Smooth muscle cell of the brain vasculature (primary cell): ENCODE measurements around the gene PRICKLE1.

Experiments
- DNase-seq: peaks from one replicate; pipeline ENCODE4 v3.0.0-alpha.2; 2012; ENCODE audit warnings: low read depth, low spot score

The PRICKLE1 gene

DNA sequence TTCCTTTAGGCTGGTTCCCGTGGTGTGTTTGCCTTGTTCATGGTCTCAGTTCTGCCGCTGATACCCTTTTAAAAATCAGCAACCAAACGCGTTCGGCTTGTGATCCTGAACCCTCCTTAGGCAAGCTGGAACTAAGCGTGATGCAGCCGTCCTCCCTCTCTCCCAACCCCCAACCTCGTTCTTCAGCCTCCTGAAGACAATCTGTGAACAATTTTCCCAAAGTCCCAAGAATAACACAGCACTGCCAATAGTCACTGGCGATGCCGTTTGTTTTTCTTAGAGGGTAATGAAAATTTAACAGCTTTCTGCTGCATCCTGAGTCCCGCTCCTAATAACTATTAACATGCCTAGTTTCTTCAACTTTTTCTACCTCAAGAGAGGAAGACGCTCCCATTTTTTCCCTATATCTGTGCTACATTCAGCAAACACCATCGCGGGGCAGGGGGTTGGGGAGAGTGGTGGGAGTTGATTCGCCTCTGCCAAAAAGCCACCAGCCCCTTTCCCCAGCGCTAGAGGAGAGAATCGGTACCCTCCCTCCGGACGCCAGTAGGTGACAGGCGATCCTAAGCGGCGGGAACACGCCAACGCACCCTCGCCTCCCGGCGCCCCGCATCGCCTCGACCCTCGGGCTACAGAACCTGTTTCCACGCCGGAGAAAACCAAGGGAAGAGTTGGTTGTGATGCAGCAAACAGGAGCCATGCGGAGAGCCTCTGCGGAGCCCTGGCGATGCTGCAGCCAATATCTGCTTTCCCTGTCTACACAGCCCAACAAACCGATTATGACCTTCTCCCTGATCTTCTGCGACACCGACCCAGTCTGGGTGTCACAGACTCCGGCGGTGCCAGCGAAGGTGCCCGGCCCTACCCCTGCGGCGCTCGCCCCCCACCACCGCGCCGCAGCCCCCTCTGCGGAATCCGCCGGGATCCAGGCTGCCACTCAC lies 752 bp downstream of the PRICKLE1 start:
- no peak for DNase-seq

- no peak for DNase-seq
Measured at GRCh38 chr12:42587601-42588523, 1.7 kb downstream of the PRICKLE1 start.

- no peak for DNase-seq
Measured at GRCh38 chr12:42586268-42586667, 3.3 kb downstream of the PRICKLE1 start.

DNA sequence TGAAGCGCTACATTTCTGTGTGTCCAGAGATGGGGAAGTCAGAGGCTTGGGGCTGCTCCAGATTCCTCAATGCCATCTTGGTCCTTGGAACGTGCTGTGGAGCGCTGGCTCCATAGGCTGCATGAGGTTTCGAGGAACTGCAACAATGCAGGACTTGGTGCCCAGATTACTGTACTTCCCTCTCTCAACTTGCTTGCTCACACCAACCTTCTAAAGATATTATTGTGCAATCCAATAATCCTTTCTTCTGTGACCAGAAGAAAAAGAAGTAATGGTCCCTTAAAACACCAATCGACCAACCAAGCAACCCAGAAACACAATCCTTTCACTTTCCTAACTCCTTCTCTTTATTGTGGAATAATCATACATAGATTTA lies 3.7 kb downstream of the PRICKLE1 start:
- no peak for DNase-seq

DNA sequence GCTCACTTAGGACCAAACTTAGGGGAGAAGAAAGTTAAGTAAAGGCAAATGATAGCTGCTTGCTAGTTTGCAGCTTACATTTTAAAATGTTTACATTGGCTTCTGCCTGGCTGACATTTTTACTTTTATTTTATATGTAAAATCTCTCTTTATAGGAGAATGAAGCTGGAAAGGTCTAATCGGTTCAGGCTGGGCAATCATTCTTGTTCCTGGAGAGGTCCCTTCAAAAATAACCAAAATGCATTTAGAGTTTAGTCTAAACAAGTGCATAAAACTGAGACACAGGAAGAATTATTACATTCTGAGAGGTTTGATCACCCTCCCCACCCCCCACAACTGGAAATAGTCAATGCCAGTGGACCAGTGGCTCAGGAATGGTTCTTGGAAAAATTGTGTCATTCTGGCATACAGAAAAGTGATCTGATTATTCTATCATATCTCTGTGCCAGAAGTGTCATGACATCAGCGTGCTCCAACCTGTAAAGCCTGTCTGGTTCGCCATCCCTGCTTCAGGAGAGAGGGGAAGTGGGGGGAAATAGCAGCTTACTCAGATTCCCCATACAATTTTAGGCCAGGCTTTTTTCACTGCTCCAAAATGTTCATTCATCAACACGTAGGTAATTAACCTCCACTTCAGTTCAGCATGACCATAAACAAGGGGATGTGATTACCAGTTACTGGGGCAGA lies 4.2 kb downstream of the PRICKLE1 start:
- no peak for DNase-seq

- DNase-seq: no peak
Measured at GRCh38 chr12:42584651-42585111, 4.9 kb downstream of the PRICKLE1 start.

GRCh38 chr12:42583016-42583415 lies 6.5 kb downstream of the PRICKLE1 start:
- DNase-seq: no peak

DNA sequence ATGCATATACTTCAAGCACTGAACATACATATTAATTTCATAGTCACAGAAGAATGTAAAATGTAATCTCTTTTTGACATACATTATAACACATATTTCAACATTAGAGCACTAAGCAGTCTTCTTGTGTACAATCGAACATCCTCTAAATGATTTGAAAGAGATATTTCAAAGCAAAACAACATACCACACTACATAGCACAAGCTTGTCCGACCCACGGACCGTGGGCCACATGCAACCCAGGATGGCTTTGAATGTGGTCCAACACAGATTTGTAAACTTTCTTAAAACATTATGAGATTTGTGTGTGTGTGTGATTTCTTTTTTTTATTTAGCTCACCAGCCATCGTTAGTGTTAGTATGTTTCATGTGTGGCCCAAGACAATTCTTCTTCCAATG lies 7.0 kb downstream of the PRICKLE1 start:
- DNase-seq: no peak

DNA sequence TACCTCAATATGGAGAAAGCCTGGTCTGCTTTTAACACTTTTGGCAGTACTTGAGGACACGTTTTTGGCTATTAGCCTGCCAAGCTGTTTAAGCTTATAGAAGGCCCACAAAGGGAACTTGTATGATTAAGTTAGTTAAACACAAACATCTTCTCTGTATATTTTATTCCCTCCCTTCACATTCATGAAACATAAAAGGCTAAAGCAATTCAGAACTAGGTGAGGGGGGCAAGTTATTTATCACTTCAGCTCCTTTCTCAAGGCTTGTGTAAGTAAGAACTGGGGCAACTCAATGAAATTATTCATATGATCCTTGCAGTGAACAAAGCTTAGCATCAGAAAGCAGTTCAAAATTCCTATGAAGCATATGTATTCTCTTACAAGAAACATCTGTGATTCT lies 7.5 kb downstream of the PRICKLE1 start:
- DNase-seq: no peak

GRCh38 chr12:42576374-42576773 lies 13.2 kb downstream of the PRICKLE1 start:
- no peak for DNase-seq

DNA sequence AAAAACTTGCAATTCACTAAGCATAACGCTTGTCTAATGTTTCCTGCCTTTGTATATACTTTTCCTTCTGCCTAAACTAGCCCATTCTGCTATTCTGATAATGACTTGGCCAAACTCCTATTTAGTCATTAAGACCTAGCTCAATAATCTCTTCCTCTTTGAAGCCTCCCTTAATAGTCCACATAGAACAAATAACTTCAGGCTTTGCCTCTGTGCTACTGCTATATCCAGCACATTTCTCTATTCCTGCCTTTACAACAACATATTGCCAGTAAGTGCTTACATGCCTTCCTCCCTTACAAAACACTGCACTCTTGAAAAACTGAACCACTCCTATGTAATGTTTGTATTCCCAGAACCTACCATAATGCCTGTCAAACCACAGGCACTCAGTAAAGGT lies 13.8 kb downstream of the PRICKLE1 start:
- DNase-seq: no peak

- no peak for DNase-seq
Measured at GRCh38 chr12:42574851-42575266, 14.7 kb downstream of the PRICKLE1 start.

DNA sequence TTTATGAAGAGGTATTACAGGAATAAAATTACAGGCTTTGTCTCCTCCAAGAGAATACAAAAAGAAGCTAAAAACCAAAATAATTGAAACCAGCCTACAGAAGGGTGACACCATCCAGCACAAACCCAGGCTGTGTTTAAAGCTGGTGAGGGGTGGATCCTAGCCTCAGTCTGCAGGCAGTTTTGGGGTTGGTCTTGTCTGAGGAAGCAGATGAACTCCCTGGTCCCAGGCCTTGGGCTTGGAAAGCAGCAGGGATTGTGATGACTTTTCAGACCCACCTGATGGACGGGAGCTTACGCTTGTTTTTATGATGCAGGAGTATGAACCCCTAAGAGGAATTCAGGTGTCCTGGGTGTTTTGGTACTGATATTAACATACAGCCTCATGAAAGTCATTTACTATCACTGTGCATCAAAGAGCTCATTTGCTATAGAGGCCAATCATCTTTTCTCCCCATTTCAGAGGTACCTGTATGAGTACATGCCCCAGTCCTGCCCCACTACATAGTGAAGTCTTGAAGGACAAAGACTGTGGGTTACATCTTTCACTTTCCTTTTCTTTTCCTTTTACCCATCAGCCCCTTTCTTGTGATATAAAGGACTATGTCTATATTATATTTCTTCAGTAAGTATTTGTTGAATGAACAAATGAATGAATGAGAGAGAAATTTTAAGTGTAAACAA lies 18.1 kb downstream of the PRICKLE1 start:
- no peak for DNase-seq

GRCh38 chr12:42570076-42570475 lies 19.5 kb downstream of the PRICKLE1 start:
- DNase-seq: no peak

DNA sequence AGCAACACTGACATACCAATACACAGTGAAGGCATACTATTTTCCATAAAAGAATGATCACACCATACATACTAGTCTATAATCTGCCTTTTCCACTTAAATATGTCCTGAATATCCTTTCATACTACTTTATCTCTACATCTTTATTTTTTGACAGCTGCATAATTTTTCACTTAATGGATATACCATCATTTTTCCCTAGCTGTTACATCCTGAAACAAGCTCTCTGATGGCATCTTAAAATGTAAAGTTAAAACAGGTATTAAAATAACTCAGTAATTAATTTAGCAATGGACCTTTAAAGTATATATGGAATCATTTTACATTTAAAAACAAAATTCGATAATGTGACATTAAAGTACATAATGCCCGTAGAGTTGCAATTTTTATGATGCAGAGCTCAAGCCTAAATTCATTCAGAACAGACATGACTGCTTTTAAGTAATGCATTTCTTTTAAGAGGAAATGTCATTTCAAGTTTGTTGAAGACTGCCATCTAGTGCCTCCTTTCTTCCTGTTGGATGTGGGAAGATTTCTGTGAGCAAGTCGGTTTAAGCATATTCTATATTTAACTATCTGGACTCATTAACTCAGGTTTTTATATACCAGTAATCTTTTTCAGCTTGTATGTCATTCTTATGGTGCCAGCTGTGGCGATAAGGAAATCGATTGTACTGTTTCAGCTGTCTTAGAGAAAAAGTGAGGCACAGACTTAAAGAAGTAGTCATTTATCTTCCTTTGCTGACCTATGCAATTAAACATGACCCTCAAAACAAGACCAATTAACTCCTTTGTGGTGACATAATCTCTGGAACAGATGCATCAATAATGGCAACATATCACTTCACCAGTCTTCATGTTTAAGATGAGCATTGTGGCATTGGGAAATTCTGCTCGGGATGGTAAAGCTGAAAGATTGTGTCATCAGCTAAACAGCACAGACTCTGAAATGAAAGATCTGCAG lies 20.3 kb downstream of the PRICKLE1 start:
- DNase-seq: no peak

DNA sequence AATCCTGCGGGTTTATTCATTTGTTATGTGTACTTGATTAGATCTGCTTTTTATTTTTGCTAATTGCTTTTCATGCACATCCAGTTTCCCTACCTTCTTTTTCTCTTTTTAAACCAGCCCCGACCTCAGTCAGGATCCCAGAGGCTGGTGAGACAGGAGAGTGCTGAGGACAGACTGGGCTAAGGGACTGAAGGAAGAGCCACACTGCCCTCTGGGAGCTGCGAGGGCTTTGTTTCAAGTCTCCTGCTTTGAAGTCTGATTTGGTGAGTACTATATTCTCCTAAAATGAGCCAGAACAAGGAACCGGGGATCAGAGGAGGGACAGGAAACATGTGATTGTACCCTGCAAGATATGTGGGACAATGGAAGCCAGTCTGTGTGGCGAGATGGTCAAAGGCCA lies 23.9 kb downstream of the PRICKLE1 start:
- no peak for DNase-seq

DNA sequence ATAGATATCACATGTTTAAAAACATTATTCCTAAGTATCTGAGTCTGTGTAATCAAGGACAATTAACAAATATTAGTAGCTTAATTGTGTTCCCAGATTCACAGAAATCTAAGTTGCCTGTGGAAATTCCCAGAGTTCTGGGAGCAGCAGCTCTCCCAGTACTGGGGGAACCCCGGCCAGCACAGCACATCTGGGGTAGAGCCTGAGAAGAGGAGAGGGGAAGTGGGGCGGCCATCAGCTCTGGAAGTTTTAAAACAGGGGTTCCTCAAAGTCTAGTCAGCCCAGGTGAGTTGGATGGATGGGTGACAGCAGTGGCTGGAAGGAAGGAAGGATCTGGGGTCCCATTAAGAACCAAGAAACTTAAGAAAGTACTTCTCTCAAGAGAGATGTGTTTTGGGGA lies 24.6 kb downstream of the PRICKLE1 start:
- no peak for DNase-seq

DNA sequence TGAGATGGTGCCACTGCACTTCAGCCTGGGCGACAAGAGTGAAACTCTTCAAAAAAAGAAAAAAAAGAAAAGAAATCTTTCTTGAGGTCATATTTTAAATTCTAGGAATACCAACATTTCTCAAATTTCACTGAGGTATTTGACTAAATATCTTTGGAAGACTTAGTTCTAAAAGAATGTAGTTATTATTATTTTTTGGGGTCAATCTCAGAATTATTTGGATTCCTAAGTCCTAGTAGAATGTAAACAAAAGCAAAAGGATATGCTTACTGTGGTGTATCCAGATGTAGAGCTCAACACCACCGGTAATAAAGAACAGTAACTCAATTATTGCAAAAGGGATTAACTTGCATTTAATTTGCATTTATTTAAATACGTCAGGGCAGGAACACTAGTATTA lies 25.0 kb downstream of the PRICKLE1 start:
- DNase-seq: no peak

DNA sequence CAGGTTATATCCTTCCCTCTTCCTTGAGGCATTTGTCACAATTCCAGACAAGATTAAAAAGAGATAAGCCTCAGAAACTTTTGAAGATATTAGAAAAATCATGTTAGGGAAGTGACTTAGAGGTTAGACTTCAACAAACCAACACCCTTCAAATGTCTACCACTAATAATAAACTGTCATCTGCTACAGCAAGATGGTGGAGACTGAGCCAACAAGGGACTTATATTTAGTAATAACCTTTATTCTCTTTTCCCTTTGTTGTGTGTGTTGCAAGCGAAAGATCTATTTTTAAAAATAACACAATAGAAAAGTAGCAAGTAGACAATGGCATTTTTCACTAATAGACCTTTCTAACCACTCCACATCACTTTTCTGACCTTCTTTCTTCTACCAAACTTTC lies 28.6 kb downstream of the PRICKLE1 start:
- no peak for DNase-seq

DNA sequence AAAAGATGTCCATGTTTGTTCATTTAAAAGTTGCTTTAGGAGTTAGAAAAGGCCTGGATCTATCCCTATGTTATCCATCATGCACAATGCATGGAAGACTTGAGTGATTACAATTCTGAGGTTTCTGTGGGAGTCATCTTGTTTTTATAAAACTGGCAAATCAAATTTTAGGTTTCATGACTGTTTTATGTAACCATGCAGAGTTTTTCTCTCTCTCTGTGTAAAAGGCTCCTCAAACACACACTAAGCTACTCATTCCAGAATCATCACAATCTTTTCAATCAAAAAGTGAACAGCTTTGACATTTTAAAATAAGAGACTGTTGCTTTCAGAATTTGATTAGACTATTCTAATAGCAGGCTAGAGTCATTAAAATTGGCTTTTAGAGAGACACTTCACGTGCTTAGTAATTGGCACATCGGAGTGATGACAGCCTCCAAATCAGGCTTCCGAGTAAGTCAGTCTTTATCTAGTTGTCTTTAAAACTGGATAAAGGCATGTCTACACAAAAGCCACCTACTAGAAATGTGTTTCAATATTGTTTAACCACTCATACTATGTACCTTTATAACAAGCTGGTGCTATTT lies 31.9 kb downstream of the PRICKLE1 start:
- DNase-seq: no peak
